H1 (cell line): ENCODE results near the gene FAM83F. TPM values are rescaled to one million over a fixed set of nuclear protein-coding genes. Genes with fewer than 3 reads are reported as not detected.

Experiments
- CTCF ChIA-PET: fragments of 300-600 bp; sonication (Branson Sonifier 250); formaldehyde crosslinking; loops from one replicate; lab custom pipeline; 2021; ENCODE audit not compliant: partially characterized antibody; lab: Charles Lee
- POLR2A ChIA-PET: fragments of 300-600 bp; sonication (Branson Sonifier 250); formaldehyde crosslinking; loops from one replicate; lab custom pipeline; 2021; ENCODE audit warnings: inconsistent platforms; ENCODE audit not compliant: partially characterized antibody; lab: Charles Lee
- DNase-seq, 2 experiments: peaks; one replicate each; pipeline versions ENCODE4 v3.0.0 to v3.0.0-alpha.2; 2010 to 2022; ENCODE audit warnings: low spot score in 2 of 2, low read depth in 1 of 2, mixed read lengths in 1 of 2
- FAIRE-seq: peaks from 2 replicates; lab custom pipeline; 2011; peaks lifted over from hg19 to GRCh38; lab: Jason Lieb, UNC
- H2AFZ ChIP-seq: 2 replicates; pipeline ENCODE4 v1.8.1; 2012; ENCODE audit warnings: low read length, inconsistent platforms
- H2AK5ac ChIP-seq: 2 replicates; pipeline ENCODE4 v1.6.1; 2013; ENCODE audit warnings: low read depth, low read length
- H2BK120ac ChIP-seq: replicated peaks from 2 replicates; pipeline ENCODE3; 2013; ENCODE audit warnings: low read depth, low read length, inconsistent platforms
- H2BK12ac ChIP-seq: 2 replicates; pipeline ENCODE4 v1.6.1; 2013; ENCODE audit warnings: low read depth, low read length
- H2BK15ac ChIP-seq: 2 replicates; pipeline ENCODE4 v1.6.1; 2013; ENCODE audit warnings: low read length
- H2BK20ac ChIP-seq: 2 replicates; pipeline ENCODE4 v1.6.1; 2013; ENCODE audit warnings: low read length
- H2BK5ac ChIP-seq: 2 replicates; pipeline ENCODE4 v1.6.1; 2013; ENCODE audit warnings: low read depth, low read length
- H3K14ac ChIP-seq: 2 replicates; pipeline ENCODE4 v1.6.1; 2013; ENCODE audit warnings: inconsistent platforms; ENCODE audit not compliant: insufficient read length
- H3K18ac ChIP-seq: 2 replicates; pipeline ENCODE4 v1.6.1; 2013; ENCODE audit warnings: low read length; ENCODE audit errors: extremely low read depth
- H3K23ac ChIP-seq: 2 replicates; pipeline ENCODE4 v1.6.1; 2013; ENCODE audit warnings: inconsistent platforms; ENCODE audit not compliant: insufficient read length
- H3K23me2 ChIP-seq: 2 replicates; pipeline ENCODE4 v1.6.1; 2013; ENCODE audit warnings: low read depth, low read length
- H3K27ac ChIP-seq: 2 replicates; pipeline ENCODE4 v1.6.1; 2011; ENCODE audit warnings: low read depth, low read length, inconsistent platforms
- H3K27me3 ChIP-seq, 4 experiments: replicated peaks in 1 of 4; 1 replicate in 1 of 4; 2 replicates in 3 of 4; pipeline versions ENCODE4 v1.6.1 to v1.8.1; 2011 to 2013; ENCODE audit warnings: low read length in 3 of 4, mild to moderate bottlenecking in 3 of 4, inconsistent platforms in 2 of 4, mixed read lengths in 2 of 4, moderate library complexity in 1 of 4; ENCODE audit not compliant: control insufficient read depth in 3 of 4, insufficient read depth in 3 of 4; ENCODE audit errors: extremely low read depth in 1 of 4
- H3K36me3 ChIP-seq, 4 experiments: 2 replicates each; pipeline versions ENCODE4 v1.6.1 to v1.8.1; 2011 to 2013; ENCODE audit warnings: mild to moderate bottlenecking in 4 of 4, low read length in 3 of 4, moderate library complexity in 2 of 4, control low read depth in 1 of 4, inconsistent platforms in 1 of 4; ENCODE audit not compliant: insufficient read depth in 4 of 4, control insufficient read depth in 2 of 4
- H3K4ac ChIP-seq: replicated peaks from 2 replicates; pipeline ENCODE3; 2013; ENCODE audit warnings: low read length, low read depth, mixed read lengths, inconsistent platforms; ENCODE audit not compliant: insufficient read length
- H3K4me1 ChIP-seq, 4 experiments: replicated peaks in 1 of 4; 1 replicate in 1 of 4; 2 replicates in 3 of 4; pipeline versions ENCODE4 v1.6.1 to v1.8.1; 2011 to 2013; ENCODE audit warnings: low read length in 3 of 4, inconsistent platforms in 2 of 4, mixed read lengths in 1 of 4; ENCODE audit not compliant: insufficient read depth in 4 of 4, control insufficient read depth in 3 of 4
- H3K4me2 ChIP-seq, 2 experiments: 2 replicates each; pipeline versions ENCODE4 v1.6.1 to v1.8.1; 2011 to 2013; ENCODE audit warnings: low read depth in 2 of 2, low read length in 2 of 2, control low read depth in 1 of 2, inconsistent platforms in 1 of 2, mild to moderate bottlenecking in 1 of 2; ENCODE audit not compliant: insufficient read depth in 1 of 2
- H3K4me3 ChIP-seq, 4 experiments: fragments of 200-600, 300-600 bp in 1 of 4; sonication (generic), shearing (Covaris generic), sonication (Bioruptor Twin) in 1 of 4; 2 replicates each; pipeline versions ENCODE4 v1.5.1 to v1.8.1; 2011 to 2016; ENCODE audit warnings: low read length in 4 of 4, low read depth in 3 of 4, control low read depth in 2 of 4, inconsistent platforms in 2 of 4, mild to moderate bottlenecking in 2 of 4, mixed read lengths in 1 of 4, moderate library complexity in 1 of 4; ENCODE audit not compliant: insufficient read depth in 2 of 4; ENCODE audit errors: extremely low read depth in 1 of 4
- H3K56ac ChIP-seq: replicated peaks from 2 replicates; pipeline ENCODE3; 2013; ENCODE audit warnings: low read depth, mild to moderate bottlenecking, mixed read lengths, low read length, inconsistent platforms; ENCODE audit not compliant: insufficient read length
- H3K79me1 ChIP-seq: 2 replicates; pipeline ENCODE4 v1.6.1; 2013; ENCODE audit warnings: low read depth, low read length, control low read depth
- H3K79me2 ChIP-seq, 2 experiments: 2 replicates each; pipeline versions ENCODE4 v1.6.1 to v1.8.1; 2012 to 2013; ENCODE audit warnings: low read length in 2 of 2, mild to moderate bottlenecking in 2 of 2, inconsistent platforms in 1 of 2; ENCODE audit not compliant: insufficient read depth in 2 of 2, control insufficient read depth in 1 of 2
- H3K9ac ChIP-seq, 4 experiments: replicated peaks in 1 of 4; 1 replicate in 1 of 4; 2 replicates in 3 of 4; pipeline versions ENCODE4 v1.6.1 to v1.8.1; 2011 to 2013; ENCODE audit warnings: low read depth in 3 of 4, low read length in 3 of 4, control low read depth in 2 of 4, mild to moderate bottlenecking in 2 of 4, moderate library complexity in 2 of 4, inconsistent platforms in 1 of 4; ENCODE audit errors: extremely low read depth in 1 of 4
- H3K9me3 ChIP-seq, 2 experiments: 2 replicates each; pipeline versions ENCODE4 v1.6.1 to v1.8.1; 2012 to 2013; ENCODE audit warnings: mild to moderate bottlenecking in 2 of 2, moderate library complexity in 2 of 2, control low read depth in 1 of 2, inconsistent platforms in 1 of 2, low read depth in 1 of 2, low read length in 1 of 2, mixed read lengths in 1 of 2; ENCODE audit not compliant: insufficient read depth in 2 of 2
- H4K20me1 ChIP-seq, 2 experiments: replicated peaks in 1 of 2; 2 replicates each; pipeline versions ENCODE3 to v1.8.1; 2011 to 2013; ENCODE audit warnings: inconsistent platforms in 2 of 2, low read length in 2 of 2, mild to moderate bottlenecking in 1 of 2; ENCODE audit not compliant: insufficient read depth in 2 of 2, control insufficient read depth in 1 of 2
- H4K5ac ChIP-seq: 2 replicates; pipeline ENCODE4 v1.6.1; 2013; ENCODE audit warnings: low read length, low read depth, mixed read lengths, inconsistent platforms; ENCODE audit not compliant: insufficient read length
- H4K8ac ChIP-seq: 2 replicates; pipeline ENCODE4 v1.8.0; 2013; ENCODE audit warnings: mild to moderate bottlenecking, moderate library complexity, low read length, inconsistent platforms; ENCODE audit not compliant: insufficient read depth; ENCODE audit errors: extremely low read depth
- H4K91ac ChIP-seq: replicated peaks from 2 replicates; pipeline ENCODE3; 2013; ENCODE audit warnings: low read length, mixed read lengths, inconsistent platforms; ENCODE audit not compliant: insufficient read length
- BACH1 ChIP-seq: IDR thresholded peaks from 2 replicates; pipeline ENCODE4 v1.6.1; 2012; ENCODE audit warnings: low read length, improper control_type of control experiment
- GTF2F1 ChIP-seq: IDR thresholded peaks from 2 replicates; pipeline ENCODE4 v1.6.1; 2012; ENCODE audit warnings: low read depth, low read length, improper control_type of control experiment, borderline replicate concordance
- JUN ChIP-seq: IDR thresholded peaks from 2 replicates; pipeline ENCODE4 v1.6.1; 2011; ENCODE audit warnings: low read depth, mild to moderate bottlenecking, improper control_type of control experiment, low read length
- RFX5 ChIP-seq: IDR thresholded peaks from 2 replicates; pipeline ENCODE4 v1.6.1; 2011; ENCODE audit warnings: low read depth, low read length, improper control_type of control experiment, borderline replicate concordance
- SIN3A ChIP-seq, 2 experiments: IDR thresholded peaks in 1 of 2; conservative IDR thresholded peaks in 1 of 2; 2 replicates each; pipeline ENCODE4 v1.6.1; 2011 to 2012; ENCODE audit warnings: low read length in 2 of 2, improper control_type of control experiment in 1 of 2, low read depth in 1 of 2, mild to moderate bottlenecking in 1 of 2
- SP2 ChIP-seq: IDR thresholded peaks from 2 replicates; pipeline ENCODE4 v1.6.1; 2012; ENCODE audit warnings: mild to moderate bottlenecking, low read length, inconsistent platforms
- TCF12 ChIP-seq: IDR thresholded peaks from 2 replicates; pipeline ENCODE4 v1.6.1; 2011; ENCODE audit warnings: low read depth, mild to moderate bottlenecking, low read length
- WGBS, 2 experiments: shearing (Covaris generic) in 1 of 2; methylation state at CpG; one replicate each; pipeline versions ENCODE4 v1.1.6 to v1.1.7; 2013 to 2015; ENCODE audit warnings: low lambda C conversion rate in 2 of 2, mixed read lengths in 2 of 2, inconsistent platforms in 1 of 2, low coverage in 1 of 2, missing lambda C conversion rate in 1 of 2; ENCODE audit not compliant: insufficient replicate concordance in 2 of 2, insufficient coverage in 1 of 2, insufficient read length in 1 of 2; ENCODE audit errors: extremely low coverage in 1 of 2, missing lambda C conversion rate in 1 of 2; 5-methylcytosine and 5-hydroxymethylcytosine counted together
- polyA plus RNA-seq, 7 experiments: library from polyadenylated mRNA; depleted of rRNA in 3 of 7; stranded (reverse) in 5 of 7; unstranded in 2 of 7; fragments of >200 nt in 5 of 7; fragments of 200-250 nt in 2 of 7; gene quantifications; 1 replicate in 5 of 7; 2 replicates in 1 of 7; 4 replicates in 1 of 7; pipeline versions ENCODE4 v1.2.1 to v1.2.3, GENCODE V29; 2011 to 2013; ENCODE audit warnings: missing spikeins in 2 of 7, mixed read lengths in 2 of 7
- total RNA-seq: library from RNA; stranded (reverse); fragmentation: NEBNext Ultra II Directional; extraction: Animal tissue kit (Norgen Biotek cat#: 25700); gene quantifications from 2 replicates; pipeline ENCODE4 v1.2.1, GENCODE V29; 2021
- TF ChIP-seq, protein P1 (sequence below): IDR thresholded peaks from 2 replicates; pipeline ENCODE4 v1.6.1; 2012; ENCODE audit warnings: inconsistent platforms
- TF ChIP-seq, protein P2 (sequence below): IDR thresholded peaks from 2 replicates; pipeline ENCODE4 v1.6.1; 2011; ENCODE audit warnings: low read depth, mild to moderate bottlenecking, low read length; ENCODE audit not compliant: insufficient read depth

Gene FAM83F
- total and polyA plus RNA-seq, 2 of the 8 experiments (the other 6 are each of a cell fraction or from before 2014, with no cell fraction given), result 8.6 to 18.9 TPM

GRCh38 chr22:40018051-40018450, 23.3 kb downstream of the FAM83F start:
- no peaks in the 10 kb centered on the region; a peak in 1 of 4 replicates for H3K79me2 ChIP-seq
- no peak overlapping the region for H3K14ac ChIP-seq
- H3K4me2 ChIP-seq, result no peak overlapping the region
- no peak overlapping the region for H2BK12ac ChIP-seq
- H3K23me2 ChIP-seq, result no peaks in the 10 kb centered on the region
- no peaks in the 10 kb centered on the region for H3K9me3 ChIP-seq
- H3K27me3 ChIP-seq, result no peaks in the 10 kb centered on the region
- POLR2A ChIA-PET, result interaction anchor here (0.8 kb wide), 1 partner anchor 21 kb away, joined by 3 read pairs; no protein-coding TSS in a partner anchor
- no peak overlapping the region for H3K27ac ChIP-seq
- H3K79me1 ChIP-seq, result no peaks in the 10 kb centered on the region
- H2BK20ac ChIP-seq, result no peak overlapping the region
- no peak overlapping the region for H3K4me3 ChIP-seq
- H3K4me1 ChIP-seq, result no peaks in the 10 kb centered on the region
- H4K8ac ChIP-seq, result no peak overlapping the region
- H3K23ac ChIP-seq, result no peak overlapping the region
- FAIRE-seq, result no peak
- peaks cover 0 to 4% of the 10 kb centered on the region in 2 experiments for H4K20me1 ChIP-seq
- H3K9ac ChIP-seq, result no peak overlapping the region
- no peak overlapping the region for H2BK15ac ChIP-seq
- no peak overlapping the region for H4K5ac ChIP-seq
- no peak overlapping the region for H2BK5ac ChIP-seq
- no peak overlapping the region for H2AFZ ChIP-seq
- H3K36me3 ChIP-seq, result peaks cover 0 to 20% (median 8%) of the 10 kb centered on the region in 4 experiments; a peak in 5 of 8 replicates
- H4K91ac ChIP-seq, result no peak overlapping the region
- H2AK5ac ChIP-seq, result no peak overlapping the region
- H3K56ac ChIP-seq, result no peak overlapping the region
- DNase-seq, result no peak
- no peak overlapping the region for H3K18ac ChIP-seq
- no peak overlapping the region for H3K4ac ChIP-seq
- H2BK120ac ChIP-seq, result no peak overlapping the region
- 94% methylated on average over 5 of the region's 6 CpGs; no CpG with 5 or more reads in 1 of the 2 experiments for WGBS, 2 experiments
- CTCF ChIA-PET, result interaction anchor here (0.8 to 1.9 kb wide), 3 partner anchors 18 to 483 kb away, joined by 4 to 5 read pairs (median 4); no protein-coding TSS in a partner anchor
- no peak for TF ChIP-seq GTF2F1
- TF ChIP-seq SIN3A (conservative IDR thresholded peaks at IDR 0.05 in 1 of 2, IDR thresholded peaks at IDR 0.05 in 1 of 2; ENCODE audit: low read depth in 1 of 2, low read length in 2 of 2), result no peak
- no peak for TF ChIP-seq BACH1
- no peak for TF ChIP-seq TCF12
- TF ChIP-seq, protein P1, sequence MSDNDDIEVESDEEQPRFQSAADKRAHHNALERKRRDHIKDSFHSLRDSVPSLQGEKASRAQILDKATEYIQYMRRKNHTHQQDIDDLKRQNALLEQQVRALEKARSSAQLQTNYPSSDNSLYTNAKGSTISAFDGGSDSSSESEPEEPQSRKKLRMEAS, result no peak
- no peak for TF ChIP-seq JUN
- TF ChIP-seq SP2, result no peak
- TF ChIP-seq, protein P2, sequence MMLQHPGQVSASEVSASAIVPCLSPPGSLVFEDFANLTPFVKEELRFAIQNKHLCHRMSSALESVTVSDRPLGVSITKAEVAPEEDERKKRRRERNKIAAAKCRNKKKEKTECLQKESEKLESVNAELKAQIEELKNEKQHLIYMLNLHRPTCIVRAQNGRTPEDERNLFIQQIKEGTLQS, result no peak
- TF ChIP-seq RFX5, result no peak
